CD4-positive, alpha-beta T cell treated with Interleukin-1 beta for 1 hour (primary cell): ENCODE results near the gene ERC1.

Source experiments
- DNase-seq, 2 donors: peaks; one replicate each; pipeline ENCODE4 v3.0.0-alpha.2; 2020 to 2022

The ERC1 gene

DNA sequence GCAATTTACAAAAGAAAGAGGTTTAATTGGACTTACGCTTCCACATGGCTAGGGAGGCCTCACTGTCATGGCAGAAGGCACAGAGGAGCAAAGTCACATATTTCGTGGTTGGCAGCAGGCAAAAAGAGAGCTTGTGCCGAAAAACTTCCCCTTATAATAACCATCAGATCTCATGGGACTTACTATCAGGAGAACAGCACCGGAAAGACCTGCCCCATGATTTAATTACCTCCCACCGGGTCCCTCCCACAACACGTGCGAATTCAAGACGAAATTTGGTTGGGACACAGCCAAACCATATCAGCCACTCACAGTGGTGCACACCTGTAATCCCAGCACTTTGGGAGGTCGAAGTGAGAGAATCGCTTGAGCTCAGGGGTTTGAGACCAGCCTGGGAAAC is 534.8 kb downstream of the ERC1 start:
- DNase-seq: no peak

DNA sequence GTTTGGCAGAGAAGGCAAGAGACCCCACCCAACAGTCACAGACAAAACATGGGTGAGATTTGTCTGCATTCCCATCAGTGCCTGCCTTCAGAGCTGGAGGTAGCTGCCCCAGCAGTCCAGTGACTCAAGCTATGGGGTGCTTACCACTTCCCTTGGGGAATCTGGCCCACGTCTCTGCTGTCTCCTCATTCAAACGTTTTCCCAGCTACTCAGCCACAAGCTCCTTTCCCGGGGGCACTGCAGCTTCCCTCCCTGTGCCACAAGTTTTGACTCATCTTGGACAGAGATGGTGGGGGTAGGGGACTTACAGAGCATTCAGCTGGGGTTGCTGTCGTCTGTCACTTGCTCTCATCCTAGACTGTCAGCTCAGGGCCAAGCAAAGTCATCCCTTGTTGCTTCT is 536.8 kb downstream of the ERC1 start:
- DNase-seq: no peak

DNA sequence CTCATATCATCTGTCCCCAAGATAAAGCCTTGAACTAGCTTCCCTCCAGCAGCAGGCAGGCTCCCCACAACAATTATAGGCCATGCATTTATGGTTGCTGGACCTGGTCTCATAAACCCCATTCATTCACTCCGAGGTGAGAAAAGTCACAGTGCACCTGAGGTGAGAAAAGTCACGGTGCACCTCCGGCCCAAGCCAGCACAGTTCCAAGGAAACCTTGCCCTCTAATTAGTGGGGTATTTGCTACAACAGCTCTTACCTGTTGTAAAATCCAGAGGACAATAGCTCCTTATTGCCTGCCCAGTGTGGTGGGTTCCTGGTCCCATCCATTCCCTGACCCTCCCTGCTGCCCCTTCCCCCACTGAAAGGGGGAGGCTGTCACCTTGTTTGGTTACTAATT is 537.8 kb downstream of the ERC1 start:
- no peak for DNase-seq

DNA sequence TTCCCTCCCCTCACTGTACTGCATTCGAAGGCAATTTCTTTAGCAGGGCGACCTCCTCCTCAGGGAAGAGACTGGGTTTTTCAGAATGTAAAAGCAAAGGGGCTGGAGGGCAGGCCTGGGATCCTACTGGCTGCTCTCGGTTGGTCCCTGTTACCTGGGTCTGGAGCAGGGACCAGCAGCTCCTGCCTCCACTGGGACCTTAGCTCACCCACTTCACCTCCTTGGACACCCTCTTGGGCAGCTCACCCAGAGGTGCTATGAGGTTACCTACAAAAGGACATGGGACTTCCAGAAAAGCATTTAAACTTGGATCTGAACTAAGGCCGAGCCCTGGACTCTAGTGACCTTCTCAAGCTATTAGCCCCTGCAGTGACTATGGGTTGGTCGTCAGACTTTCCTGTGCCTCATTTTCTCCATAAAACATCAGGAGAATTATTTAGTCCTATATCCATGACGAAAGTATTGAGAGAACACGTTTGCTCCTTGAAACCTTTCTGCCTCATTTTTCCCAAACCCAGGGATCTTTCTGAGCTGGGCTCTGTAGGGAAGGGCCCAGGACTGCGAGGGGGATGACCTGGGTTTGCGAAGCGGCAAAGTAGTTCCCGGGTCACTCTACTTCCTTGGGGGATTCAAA is 538.3 kb downstream of the ERC1 start:
- DNase-seq: no peak

DNA sequence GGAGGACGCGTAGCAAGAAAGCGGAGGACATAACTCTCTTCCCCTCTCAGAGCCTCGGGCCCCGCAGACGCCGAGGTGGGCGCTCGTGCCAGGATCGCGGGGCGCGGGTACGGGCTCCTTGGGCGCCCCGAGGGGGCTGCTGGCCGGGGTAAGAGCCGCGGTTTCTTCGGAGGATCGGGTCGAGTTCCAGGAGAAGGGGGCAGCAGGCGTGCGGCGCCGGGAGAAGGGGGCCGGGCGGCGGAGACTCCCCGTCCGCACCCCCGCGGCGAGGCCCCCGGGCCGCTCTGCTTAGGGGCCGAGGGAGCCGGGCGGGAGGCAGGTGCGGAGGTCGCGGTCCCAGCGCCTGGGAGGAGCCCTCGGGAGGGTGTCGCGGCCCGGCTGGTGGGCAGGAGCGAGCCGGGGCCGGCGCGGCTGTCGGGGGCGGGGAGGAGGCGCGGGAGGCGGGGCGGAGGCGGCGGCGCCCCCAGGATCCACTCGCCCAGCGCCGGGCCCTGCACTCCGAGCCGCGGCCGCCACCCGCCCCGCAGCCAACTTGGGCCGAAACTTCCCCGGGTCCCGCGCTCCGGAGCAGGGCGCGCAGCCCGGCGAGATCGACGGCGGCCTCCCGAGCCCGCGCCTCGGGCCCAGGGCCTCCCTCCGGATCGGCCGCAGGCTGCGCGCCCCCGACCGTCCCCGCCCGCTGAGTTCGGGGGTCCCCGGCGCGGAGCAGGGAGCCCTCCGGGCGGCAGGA is 539.0 kb downstream of the ERC1 start:
- DNase-seq: no peak

DNA sequence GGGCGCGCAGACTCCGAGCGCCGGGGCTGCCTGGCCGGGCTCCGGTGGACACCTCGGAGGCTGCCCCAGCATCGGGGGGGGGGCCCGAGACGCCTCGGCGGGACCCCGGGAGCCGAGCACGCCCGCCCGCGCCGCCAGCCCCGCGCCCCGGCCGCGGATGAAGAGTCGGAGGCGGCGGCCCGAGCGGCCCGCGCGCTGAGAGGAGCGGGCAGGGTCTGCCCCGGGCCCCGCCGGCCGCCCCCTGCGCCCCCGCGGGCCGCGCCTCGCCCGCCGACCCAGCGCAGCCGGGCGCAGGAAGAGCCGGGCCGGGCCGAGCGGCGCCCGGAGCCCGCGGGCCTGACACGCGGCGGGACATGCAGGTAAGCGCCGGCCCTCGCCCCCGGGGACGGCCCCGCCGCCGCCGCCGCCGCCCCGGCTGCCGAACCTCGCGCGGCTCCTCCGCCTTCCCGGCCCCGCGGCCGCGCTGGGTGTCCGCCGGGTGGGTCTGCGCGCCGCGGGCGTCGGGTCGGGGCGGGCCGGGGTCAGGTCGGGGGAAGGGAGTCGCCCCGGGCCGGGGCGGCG is 539.6 kb downstream of the ERC1 start:
- DNase-seq: no peak

DNA sequence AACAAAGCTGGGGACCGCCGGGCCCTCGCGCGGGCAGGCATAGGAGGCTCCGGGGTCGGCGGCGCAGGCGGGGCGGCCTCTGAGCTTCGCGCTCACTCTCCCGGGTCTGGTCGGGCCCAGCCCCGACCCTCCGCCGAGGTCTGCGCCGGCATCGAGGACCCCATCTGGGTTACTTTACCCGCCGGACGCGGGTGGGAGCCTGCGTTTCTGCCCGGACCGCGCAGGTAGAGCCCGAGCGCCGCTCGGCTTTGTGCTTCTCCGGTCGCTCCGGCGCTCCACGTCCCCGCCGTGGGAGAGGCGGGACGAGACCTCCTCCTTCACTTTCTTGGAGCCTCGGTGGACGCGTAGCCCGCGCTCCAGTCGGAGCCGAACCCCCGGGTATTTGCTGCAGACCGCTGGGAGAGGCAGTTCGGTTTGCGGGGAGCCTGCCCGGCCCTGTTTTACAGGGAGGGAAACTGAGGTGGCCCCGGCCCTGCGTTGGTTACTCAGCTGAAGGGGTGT is 540.2 kb downstream of the ERC1 start:
- DNase-seq: no peak

DNA sequence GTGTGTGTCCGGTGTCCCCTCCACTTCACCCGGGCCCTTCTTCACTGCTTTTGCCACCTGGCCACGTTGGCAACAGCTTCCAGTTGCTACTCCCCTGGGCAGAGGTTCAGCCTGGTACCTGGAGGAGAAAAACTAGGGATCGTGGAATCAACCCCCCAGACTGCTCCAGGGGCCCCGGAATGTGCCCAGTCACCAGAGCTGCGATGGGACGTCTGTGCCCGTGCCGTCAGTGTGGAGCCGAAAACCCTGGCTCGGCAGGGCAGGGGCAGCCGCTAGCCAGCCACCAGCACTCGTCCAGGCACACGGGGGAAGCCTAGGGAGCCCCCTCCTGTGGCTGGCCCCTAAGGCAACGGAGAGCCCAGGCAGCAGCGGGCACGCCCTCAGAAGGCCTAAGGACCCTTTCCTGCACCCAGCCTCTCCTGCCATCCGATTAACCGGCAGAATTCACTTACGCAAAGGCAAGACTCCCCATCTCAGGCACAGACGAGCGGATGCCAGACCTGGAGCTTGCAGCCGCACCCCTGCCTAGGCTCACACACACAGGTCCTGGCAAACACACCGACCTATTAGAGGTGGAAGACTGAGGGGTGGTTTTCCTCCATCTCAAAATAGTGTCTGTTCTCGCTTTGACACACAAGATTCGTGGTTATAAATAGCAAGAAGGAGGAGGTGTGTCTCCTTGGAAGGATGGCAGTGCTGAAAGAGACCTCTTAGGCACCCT is 540.8 kb downstream of the ERC1 start:
- no peak for DNase-seq

DNA sequence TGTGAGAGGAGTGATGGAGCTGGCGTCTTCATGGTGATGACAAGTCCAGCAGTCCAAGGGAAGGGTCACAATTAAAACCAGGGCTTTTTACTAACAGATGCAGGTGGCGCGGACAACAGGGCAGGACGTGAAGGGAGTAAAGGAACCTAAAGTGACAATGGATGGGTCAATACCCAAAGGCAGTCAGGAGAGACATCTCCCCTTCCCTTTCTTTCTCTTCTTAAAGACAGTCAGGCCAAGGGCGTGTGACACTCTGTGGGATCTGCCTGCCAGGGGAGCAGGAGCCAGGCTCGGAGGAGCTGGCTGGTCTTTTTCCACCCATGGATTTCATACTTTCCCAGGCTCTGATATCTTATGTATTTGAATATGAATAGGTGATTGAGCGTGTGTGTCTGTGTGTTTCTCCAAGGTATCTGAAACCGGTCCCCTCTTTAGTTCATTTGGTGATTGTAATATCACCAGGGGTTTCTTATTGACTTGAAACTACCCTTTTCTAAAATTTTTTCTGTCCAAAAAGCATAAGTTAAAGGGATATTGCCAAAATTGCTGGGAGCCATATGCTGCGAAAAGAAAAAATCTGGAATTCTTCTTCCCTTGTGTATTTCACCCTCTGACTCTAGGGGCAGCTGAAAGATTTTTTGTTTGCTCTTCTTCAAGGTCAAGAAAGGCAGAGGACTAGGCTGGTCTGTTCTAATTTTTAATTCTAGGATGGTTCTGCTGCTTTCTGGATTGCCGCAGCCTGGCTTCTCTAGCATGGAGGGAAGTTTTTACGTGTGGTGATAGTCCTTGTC is 541.5 kb downstream of the ERC1 start:
- DNase-seq: no peak

DNA sequence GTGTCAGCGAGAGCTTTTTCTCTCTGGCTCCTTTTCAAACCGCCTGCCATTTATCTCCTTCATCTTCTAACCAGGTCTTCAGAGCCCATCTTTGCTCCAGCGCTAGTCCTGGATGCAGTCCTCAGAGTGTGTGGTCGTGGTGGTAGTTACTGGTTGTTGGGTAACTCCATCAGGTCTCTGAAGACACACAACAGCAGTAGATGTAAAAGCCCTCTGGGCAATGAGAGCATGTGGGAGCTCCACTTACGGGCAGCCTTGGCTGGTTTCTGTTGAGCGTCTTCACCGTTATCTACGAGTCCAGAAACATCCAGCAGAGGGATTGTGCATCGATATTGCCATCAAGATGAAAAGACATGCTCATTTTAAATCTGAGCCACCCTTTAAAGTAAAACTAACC is 542.2 kb downstream of the ERC1 start:
- DNase-seq: peak in 1 of 2 donors; percentile 26

DNA sequence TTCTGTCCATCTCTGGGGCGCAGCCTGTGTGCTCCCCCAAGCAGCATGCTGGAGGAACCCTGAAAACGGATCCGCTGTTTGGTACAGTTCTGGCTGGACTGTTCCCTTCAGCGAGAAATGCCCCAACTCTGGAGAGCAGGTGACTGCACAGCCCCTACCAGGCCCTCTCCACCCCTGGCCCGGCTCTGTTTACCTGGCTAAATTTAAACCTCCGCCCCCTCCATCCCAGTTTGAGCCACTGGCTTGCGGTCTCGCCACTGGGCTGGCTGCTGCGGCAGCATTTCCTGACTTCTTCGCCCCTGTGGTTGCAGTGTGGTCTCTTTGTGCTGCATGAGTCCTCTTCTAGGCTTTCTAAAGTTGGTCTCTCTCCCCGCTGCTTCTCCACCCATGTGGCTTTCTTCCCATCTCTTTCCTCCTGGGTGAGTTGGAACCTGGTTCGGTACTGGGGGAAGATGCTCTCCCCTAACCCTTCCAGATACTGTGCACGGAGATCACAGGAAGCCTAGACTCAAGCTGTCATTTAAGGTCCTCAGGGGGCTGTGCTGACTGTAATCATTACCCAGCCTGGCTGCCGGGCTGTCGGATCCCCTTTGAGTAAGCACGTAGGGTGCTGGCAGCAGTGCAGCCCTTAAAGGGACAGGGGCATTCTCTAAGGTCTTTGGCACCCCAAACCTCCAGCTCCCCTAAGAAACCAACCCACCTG is 542.7 kb downstream of the ERC1 start:
- DNase-seq: peak; percentile 32 to 38

DNA sequence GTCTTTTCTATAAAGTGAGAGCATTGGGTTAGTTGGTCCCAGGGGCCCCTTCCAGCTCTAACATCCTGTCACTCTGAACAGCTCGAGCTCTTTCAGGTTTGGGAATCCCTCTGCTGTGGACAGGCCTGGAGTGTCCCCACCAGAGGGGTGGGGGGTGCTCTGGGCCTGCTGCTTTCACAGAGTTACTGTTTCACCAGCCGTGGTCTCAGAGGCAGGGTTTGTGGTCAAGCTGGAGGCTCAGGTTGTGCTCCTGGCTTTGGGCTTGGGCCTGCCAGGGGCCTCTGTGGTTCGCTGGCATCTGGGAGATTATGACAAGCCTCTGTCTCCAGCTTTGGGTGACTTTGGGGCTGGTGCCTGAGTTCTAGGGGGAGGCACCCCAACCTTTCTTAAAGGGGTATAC is 543.7 kb downstream of the ERC1 start:
- DNase-seq: no peak

DNA sequence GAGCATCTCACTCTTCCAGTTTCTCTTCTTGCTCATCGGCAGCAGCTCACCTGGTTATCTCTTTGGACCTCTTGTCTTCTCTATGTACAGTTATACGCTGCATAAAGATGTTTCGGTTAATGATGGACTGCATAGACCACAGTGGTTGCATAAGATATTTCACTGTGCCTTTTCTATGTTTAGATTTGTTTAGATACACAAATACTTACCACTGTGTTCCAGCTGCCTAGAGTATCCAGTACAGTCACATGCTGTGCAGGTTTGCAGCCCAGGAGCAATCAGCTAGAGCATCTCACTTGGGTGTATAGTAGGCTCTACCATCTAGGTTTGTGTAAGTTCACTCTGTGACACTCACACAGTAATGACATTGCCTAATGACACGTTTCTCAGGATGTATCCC is 545.8 kb downstream of the ERC1 start:
- DNase-seq: no peak

DNA sequence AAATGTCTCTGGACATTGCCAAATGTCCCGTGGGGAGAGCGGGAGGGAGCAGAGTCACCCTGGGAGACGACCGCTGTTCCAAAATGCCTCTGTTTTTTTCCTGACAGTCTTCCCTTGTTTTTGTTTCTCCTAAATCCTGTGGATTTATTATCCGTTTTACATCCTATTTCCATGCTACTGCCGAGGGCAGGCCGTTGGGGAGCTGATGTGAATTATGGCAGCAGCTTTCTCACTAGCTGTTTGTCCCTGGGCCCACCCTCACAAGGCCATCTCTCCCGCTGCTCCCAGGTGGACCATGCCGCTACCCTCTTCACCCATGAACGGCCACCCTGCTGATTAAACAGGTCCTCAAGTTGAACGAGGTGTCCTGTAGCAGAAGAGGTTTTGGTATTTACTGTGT is 548.1 kb downstream of the ERC1 start:
- no peak for DNase-seq

DNA sequence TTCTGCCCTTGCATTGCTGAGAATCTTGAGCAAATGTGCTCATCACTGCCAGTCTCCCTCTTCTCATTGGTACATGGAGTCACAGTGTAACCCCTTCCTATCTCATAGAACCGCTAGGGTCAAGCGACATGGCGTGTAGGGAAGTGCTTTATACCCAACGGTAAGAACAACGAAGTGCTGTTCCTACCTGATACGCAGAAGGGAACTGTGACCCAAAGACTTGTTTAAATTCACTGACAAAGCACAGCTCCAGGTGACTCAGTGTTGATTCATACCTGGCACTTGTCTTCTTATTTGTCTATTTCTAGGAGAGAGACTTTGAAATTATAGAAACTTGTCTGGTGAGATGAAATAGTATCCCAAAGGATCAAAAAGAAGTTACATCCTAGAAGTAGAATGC is 549.7 kb downstream of the ERC1 start:
- no peak for DNase-seq

DNA sequence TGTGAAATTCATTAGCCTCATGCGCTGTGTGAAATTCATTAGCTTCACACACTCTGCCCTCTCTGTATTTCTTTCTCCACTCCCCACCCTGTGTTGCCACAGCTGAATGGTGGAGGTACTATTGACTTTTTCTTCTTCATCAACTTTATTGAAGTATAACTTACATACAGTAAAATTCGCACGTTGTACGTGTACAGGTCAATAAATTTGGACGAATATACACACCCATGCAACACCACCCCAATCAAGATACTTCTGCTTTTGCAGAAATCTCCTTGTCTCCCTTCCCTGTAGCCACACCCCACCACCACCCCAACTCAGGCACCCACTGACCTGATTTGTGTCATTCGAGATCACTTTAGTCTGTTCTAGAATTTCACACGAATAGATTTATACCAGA is 551.6 kb downstream of the ERC1 start:
- DNase-seq: no peak

DNA sequence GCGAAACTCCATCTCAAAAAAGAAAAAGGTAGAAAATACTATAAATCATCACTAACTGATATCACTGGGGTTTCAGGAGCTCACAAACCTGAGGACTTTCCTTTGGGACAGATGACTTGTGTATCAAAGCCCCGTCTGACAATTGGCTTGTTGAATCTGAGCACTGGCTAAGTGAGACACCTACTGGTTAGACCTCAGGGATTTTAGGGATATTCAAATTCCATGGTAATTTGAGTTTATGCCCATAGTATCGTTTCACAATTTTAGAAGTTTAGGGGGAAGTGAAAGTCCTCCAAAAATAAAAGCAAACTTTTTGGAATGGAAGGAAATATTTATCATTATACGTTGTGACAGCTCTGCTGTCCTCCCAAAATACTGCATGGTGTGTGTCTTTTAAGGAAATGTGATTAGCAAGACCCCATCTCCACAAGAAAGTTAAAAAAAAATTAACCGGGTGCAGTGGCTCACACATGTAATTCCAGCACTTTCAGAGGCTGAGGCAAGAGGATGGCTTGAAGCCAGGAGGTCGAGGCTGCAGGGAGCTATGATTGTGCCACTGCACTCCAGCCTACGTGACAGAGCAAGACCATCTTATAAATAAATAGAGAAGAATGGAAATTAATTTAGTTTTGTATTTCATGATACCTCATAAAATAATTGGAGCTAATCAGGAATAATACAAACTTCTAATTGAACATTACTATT is 554.1 kb downstream of the ERC1 start:
- DNase-seq: no peak
